Progenitor cell of endocrine pancreas (in vitro differentiated cells): ENCODE data around the gene SIX3. TPM values are rescaled to one million over a fixed set of nuclear protein-coding genes. Genes with fewer than 3 reads are reported as not detected.

Experiments used
- DNase-seq: peaks from one replicate; pipeline ENCODE4 v3.0.0; 2021; ENCODE audit warnings: low spot score; ENCODE audit not compliant: unreplicated experiment
- H3K27ac Mint-ChIP-seq: 2 replicates; pipeline ENCODE4 v1.8.0; 2021; ENCODE audit warnings: mild to moderate bottlenecking, moderate library complexity, mixed read lengths
- H3K27me3 Mint-ChIP-seq: 2 replicates; pipeline ENCODE4 v1.8.0; 2021; ENCODE audit warnings: mixed read lengths
- H3K36me3 Mint-ChIP-seq: 2 replicates; pipeline ENCODE4 v1.8.0; 2022; ENCODE audit warnings: mixed read lengths; ENCODE audit not compliant: insufficient read depth
- H3K4me1 Mint-ChIP-seq: 2 replicates; pipeline ENCODE4 v1.8.0; 2021; ENCODE audit warnings: low read depth, mixed read lengths
- H3K4me3 Mint-ChIP-seq: 2 replicates; pipeline ENCODE4 v1.8.0; 2021; ENCODE audit warnings: low read depth, mild to moderate bottlenecking, moderate library complexity, mixed read lengths
- H3K9me3 Mint-ChIP-seq: 2 replicates; pipeline ENCODE4 v1.8.0; 2021; ENCODE audit warnings: low read depth, mixed read lengths
- CTCF ChIP-seq: fragments of 200-600 bp; sonication (generic); IDR thresholded peaks from one replicate; pipeline ENCODE4 v1.5.0; 2021; ENCODE audit warnings: antibody characterized with exemption, mild to moderate bottlenecking; ENCODE audit not compliant: unreplicated experiment
- total RNA-seq: library from RNA; stranded (reverse); gene quantifications from 2 replicates; pipeline ENCODE4 v1.2.1, GENCODE V29; 2021

The SIX3 gene
- total RNA-seq, 1 donor from 2014 or later, result not detected

GRCh38 chr2:44937688-44938240, 3.7 kb upstream of the SIX3 start:
- Mint-ChIP-seq H3K4me1 (peaks cover 11% of the 10 kb centered on the region), H3K36me3 (no peaks in the 10 kb centered on the region), H3K27me3 (peaks cover 89% of the 10 kb centered on the region), H3K27ac (no peak overlapping the region), H3K9me3 (no peaks in the 10 kb centered on the region), H3K4me3 (no peak overlapping the region)
- DNase-seq, result no peak
- peak; percentile 28 for TF ChIP-seq CTCF

GRCh38 chr2:44938287-44939105, 3.0 kb upstream of the SIX3 start:
- peaks cover 14% of the 10 kb centered on the region for H3K4me1 Mint-ChIP-seq
- no peak for TF ChIP-seq CTCF
- H3K4me3 Mint-ChIP-seq, result peak overlapping the region; percentile 53
- H3K36me3 Mint-ChIP-seq, result no peaks in the 10 kb centered on the region
- H3K27me3 Mint-ChIP-seq, result peaks cover 89% of the 10 kb centered on the region
- DNase-seq, result no peak
- H3K27ac Mint-ChIP-seq, result no peak overlapping the region
- no peaks in the 10 kb centered on the region for H3K9me3 Mint-ChIP-seq

GRCh38 chr2:44939106-44940048, 2.1 kb upstream of the SIX3 start:
- TF ChIP-seq CTCF, result no peak
- H3K4me1 Mint-ChIP-seq, result peaks cover 14% of the 10 kb centered on the region
- DNase-seq, result no peak
- no peak overlapping the region for H3K27ac Mint-ChIP-seq
- no peaks in the 10 kb centered on the region for H3K36me3 Mint-ChIP-seq
- H3K4me3 Mint-ChIP-seq, result no peak overlapping the region
- no peaks in the 10 kb centered on the region for H3K9me3 Mint-ChIP-seq
- H3K27me3 Mint-ChIP-seq, result peaks cover 88% of the 10 kb centered on the region

- no peaks in the 10 kb centered on the region for H3K36me3 Mint-ChIP-seq
- peaks cover 88% of the 10 kb centered on the region for H3K27me3 Mint-ChIP-seq
- H3K4me1 Mint-ChIP-seq, result peaks cover 16% of the 10 kb centered on the region
- H3K4me3 Mint-ChIP-seq, result no peak overlapping the region
- no peak for TF ChIP-seq CTCF
- no peaks in the 10 kb centered on the region for H3K9me3 Mint-ChIP-seq
- no peak overlapping the region for H3K27ac Mint-ChIP-seq
- DNase-seq, result no peak
Measured at GRCh38 chr2:44940049-44940494, 1.4 kb upstream of the SIX3 start.
